ENCODE results near the gene TWF1.
A peak's percentile ranks its signal among the peaks of the same experiment; 100 is the strongest.
"Not testable (repeated sequence)": the region's sequence is repeated elsewhere in the genome, so short reads cannot be mapped to it uniquely, and the experiment has no call there.

The TWF1 gene

GRCh38 chr12:43758247-43758727 lies 47.8 kb downstream of the TWF1 start:
- Mint-ChIP-seq H3K27me3 (ENCODE audit: low read depth) (no peaks in the 10 kb centered on the region), H3K4me3 (peak overlapping the region; percentile 82 to 90 (median 86)), H3K4me1 (peaks cover 9% of the 10 kb centered on the region), H3K9me3 (no peaks in the 10 kb centered on the region), H3K27ac (peak overlapping the region; percentile 0 to 86 (median 85)), H3K36me3 (ENCODE audit: low read depth) (peaks cover 7% of the 10 kb centered on the region)
- TF ChIP-seq, protein P1, sequence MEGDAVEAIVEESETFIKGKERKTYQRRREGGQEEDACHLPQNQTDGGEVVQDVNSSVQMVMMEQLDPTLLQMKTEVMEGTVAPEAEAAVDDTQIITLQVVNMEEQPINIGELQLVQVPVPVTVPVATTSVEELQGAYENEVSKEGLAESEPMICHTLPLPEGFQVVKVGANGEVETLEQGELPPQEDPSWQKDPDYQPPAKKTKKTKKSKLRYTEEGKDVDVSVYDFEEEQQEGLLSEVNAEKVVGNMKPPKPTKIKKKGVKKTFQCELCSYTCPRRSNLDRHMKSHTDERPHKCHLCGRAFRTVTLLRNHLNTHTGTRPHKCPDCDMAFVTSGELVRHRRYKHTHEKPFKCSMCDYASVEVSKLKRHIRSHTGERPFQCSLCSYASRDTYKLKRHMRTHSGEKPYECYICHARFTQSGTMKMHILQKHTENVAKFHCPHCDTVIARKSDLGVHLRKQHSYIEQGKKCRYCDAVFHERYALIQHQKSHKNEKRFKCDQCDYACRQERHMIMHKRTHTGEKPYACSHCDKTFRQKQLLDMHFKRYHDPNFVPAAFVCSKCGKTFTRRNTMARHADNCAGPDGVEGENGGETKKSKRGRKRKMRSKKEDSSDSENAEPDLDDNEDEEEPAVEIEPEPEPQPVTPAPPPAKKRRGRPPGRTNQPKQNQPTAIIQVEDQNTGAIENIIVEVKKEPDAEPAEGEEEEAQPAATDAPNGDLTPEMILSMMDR (IDR thresholded peaks at IDR 0.05; ENCODE audit: unreplicated experiment in 3 of 3) = no peak

DNA sequence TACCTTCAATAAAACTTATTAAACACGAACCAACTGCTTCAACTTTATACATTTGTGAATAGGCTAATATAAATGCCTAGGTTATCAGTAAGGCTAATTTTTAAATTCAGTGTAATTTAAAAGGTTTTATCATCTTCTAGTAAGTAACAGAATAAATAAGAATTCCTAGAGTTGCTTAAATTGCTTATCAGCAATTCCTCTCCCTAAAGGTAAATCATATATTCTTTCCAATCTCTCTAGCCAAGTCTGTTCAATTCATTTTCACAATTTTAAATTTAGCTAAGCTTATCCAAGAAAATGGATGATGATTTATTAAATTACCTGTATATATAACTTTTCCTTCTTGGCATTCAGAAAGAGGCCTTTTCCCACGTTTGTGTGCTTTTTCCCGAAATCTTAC lies 52.1 kb downstream of the TWF1 start:
- H3K36me3 Mint-ChIP-seq (ENCODE audit: low read depth) = peaks cover 13% of the 10 kb centered on the region
- H3K27me3 Mint-ChIP-seq (ENCODE audit: low read depth) = no peaks in the 10 kb centered on the region
- H3K4me1 Mint-ChIP-seq = no peaks in the 10 kb centered on the region
- H3K4me3 Mint-ChIP-seq = no peak overlapping the region
- no peak overlapping the region for H3K27ac Mint-ChIP-seq
- TF ChIP-seq, protein P1 (IDR thresholded peaks at IDR 0.05; ENCODE audit: unreplicated experiment in 3 of 3) = no peak
- no peaks in the 10 kb centered on the region for H3K9me3 Mint-ChIP-seq

DNA sequence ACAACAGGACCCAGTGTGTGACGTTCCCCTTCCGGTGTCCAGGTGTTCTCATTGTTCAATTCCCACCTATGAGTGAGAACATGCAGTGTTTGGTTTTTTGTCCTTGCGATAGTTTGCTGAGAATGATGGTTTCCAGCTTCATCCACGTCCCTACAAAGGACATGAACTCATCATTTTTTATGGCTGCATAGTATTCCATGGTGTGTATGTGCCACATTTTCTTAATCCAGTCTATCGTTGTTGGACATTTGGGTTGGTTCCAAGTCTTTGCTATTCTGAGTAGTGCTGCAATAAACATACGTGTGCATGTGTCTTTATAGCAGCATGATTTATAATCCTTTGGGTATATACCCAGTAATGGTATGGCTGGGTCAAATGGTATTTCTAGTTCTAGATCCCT lies 54.8 kb downstream of the TWF1 start:
- H3K4me3 Mint-ChIP-seq; H3K9me3 Mint-ChIP-seq; H3K27ac Mint-ChIP-seq; H3K4me1 Mint-ChIP-seq; H3K27me3 Mint-ChIP-seq (ENCODE audit: low read depth): not testable (repeated sequence)
- H3K36me3 Mint-ChIP-seq (ENCODE audit: low read depth) = peaks cover 16% of the 10 kb centered on the region

GRCh38 chr12:43750814-43751213 lies 55.3 kb downstream of the TWF1 start:
- Mint-ChIP-seq H3K4me3 (no peak overlapping the region), H3K36me3 (ENCODE audit: low read depth) (peaks cover 20% of the 10 kb centered on the region), H3K4me1 (no peaks in the 10 kb centered on the region), H3K27ac (no peak overlapping the region), H3K27me3 (ENCODE audit: low read depth) (no peaks in the 10 kb centered on the region), H3K9me3 (no peaks in the 10 kb centered on the region)
- TF ChIP-seq, protein P1 (IDR thresholded peaks at IDR 0.05; ENCODE audit: unreplicated experiment in 3 of 3) = no peak

DNA sequence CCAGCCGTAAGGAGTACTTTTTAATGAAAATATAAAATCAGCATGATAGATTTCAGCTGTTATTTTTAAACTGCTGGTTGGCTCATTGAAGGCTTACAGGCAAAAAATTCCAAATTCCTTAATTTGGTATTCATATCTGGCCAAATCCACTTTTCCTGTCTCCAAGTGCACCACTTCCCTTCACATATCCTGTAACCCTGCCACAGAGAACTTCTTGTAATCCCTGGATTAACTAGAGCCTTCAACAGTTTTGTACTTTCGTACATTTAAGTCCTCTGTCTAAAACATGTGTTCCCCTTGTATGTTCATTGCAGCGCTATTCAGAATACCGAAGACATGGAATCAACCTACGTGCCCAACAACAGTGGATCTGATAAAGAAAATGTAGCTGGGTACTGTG lies 57.1 kb downstream of the TWF1 start:
- peaks cover 2% of the 10 kb centered on the region for H3K9me3 Mint-ChIP-seq
- TF ChIP-seq, protein P1 (IDR thresholded peaks at IDR 0.05; ENCODE audit: unreplicated experiment in 3 of 3) = no peak
- no peak overlapping the region for H3K27ac Mint-ChIP-seq
- peaks cover 24% of the 10 kb centered on the region for H3K36me3 Mint-ChIP-seq (ENCODE audit: low read depth)
- no peaks in the 10 kb centered on the region for H3K27me3 Mint-ChIP-seq (ENCODE audit: low read depth)
- H3K4me3 Mint-ChIP-seq = no peak overlapping the region
- no peaks in the 10 kb centered on the region for H3K4me1 Mint-ChIP-seq

DNA sequence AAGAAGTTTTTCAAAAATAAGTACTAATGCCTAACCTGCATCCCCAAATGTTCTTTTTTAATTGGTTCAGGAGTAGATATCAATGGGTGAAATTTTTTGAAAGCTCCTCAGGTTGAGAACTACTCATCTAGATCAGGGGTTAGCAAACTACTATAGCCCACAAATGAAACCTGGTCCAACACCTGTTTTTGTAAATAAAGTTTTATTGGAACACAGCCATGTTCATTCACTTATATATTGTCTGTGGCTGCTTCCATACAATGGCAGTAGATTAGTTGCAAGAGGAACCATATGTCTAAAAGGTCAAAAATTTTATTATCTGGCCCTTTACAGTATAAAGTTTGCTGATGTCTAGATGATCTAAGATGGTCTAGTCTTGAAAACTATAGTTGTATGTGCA lies 61.3 kb downstream of the TWF1 start:
- peaks cover 5% of the 10 kb centered on the region for H3K4me1 Mint-ChIP-seq
- H3K36me3 Mint-ChIP-seq (ENCODE audit: low read depth) = peaks cover 21% of the 10 kb centered on the region
- H3K27me3 Mint-ChIP-seq (ENCODE audit: low read depth) = no peaks in the 10 kb centered on the region
- TF ChIP-seq, protein P1 (IDR thresholded peaks at IDR 0.05; ENCODE audit: unreplicated experiment in 3 of 3) = no peak
- no peak overlapping the region for H3K4me3 Mint-ChIP-seq
- peaks cover 2% of the 10 kb centered on the region for H3K9me3 Mint-ChIP-seq
- no peak overlapping the region for H3K27ac Mint-ChIP-seq
